IMR-90 (cell line): ENCODE results near the gene FCHO1. TPM values are rescaled to one million over a fixed set of nuclear protein-coding genes. Genes with fewer than 3 reads are reported as not detected.

Source experiments
- ATAC-seq: fragments of 200-7000 bp; cut with Tn5 transposase; 2 replicates; pipeline ENCODE4 v1.9.1; 2020; ENCODE audit warnings: low read depth, mild to moderate bottlenecking, moderate library complexity
- BruUV-seq: library from RNA; stranded (reverse); fragments of 400-500 nt; replicated peaks from 2 replicates; lab custom pipeline; 2021; lab: Mats Ljungman, UMichigan
- CTCF ChIA-PET: fragments of 300-600 bp; formaldehyde crosslinking; extraction: SDS; loops from one replicate; lab custom pipeline; 2021; ENCODE audit warnings: antibody characterized with exemption; lab: Yijun Ruan, JAX
- POLR2A ChIA-PET: fragments of 300-600 bp; sonication (Branson Sonifier 250); formaldehyde crosslinking; loops from one replicate; lab custom pipeline; 2022; ENCODE audit warnings: antibody characterized with exemption; ENCODE audit not compliant: unreplicated experiment; lab: Charles Lee
- DNase-seq: peaks from one replicate; pipeline ENCODE4 v3.0.0; 2013
- H2AFZ ChIP-seq: replicated peaks from 2 replicates; pipeline ENCODE3; 2013; ENCODE audit warnings: low read length, mild to moderate bottlenecking; ENCODE audit not compliant: poor library complexity
- H2AK5ac ChIP-seq: 2 replicates; pipeline ENCODE4 v1.6.1; 2013; ENCODE audit warnings: low read depth, low read length, inconsistent platforms
- H2AK9ac ChIP-seq: replicated peaks from 2 replicates; pipeline ENCODE3; 2013; ENCODE audit warnings: mild to moderate bottlenecking, low read depth, low read length, moderate library complexity; ENCODE audit not compliant: poor library complexity
- H2BK120ac ChIP-seq: 2 replicates; pipeline ENCODE4 v1.6.1; 2013; ENCODE audit warnings: low read depth, low read length, inconsistent platforms
- H2BK15ac ChIP-seq: 3 replicates; pipeline ENCODE4 v1.6.1; 2013; ENCODE audit warnings: low read depth, low read length, inconsistent platforms
- H2BK20ac ChIP-seq: 2 replicates; pipeline ENCODE4 v1.6.1; 2013; ENCODE audit warnings: low read depth, mild to moderate bottlenecking, inconsistent platforms, low read length, moderate library complexity
- H2BK5ac ChIP-seq: 2 replicates; pipeline ENCODE4 v1.6.1; 2013; ENCODE audit warnings: mild to moderate bottlenecking, low read depth, low read length, inconsistent platforms; ENCODE audit not compliant: poor library complexity, severe bottlenecking
- H3K14ac ChIP-seq: replicated peaks from 2 replicates; pipeline ENCODE4 v1.6.1; 2013; ENCODE audit warnings: low read depth, low read length, inconsistent platforms
- H3K18ac ChIP-seq: 2 replicates; pipeline ENCODE4 v1.6.1; 2013; ENCODE audit warnings: low read depth, low read length, control low read depth
- H3K23ac ChIP-seq: 2 replicates; pipeline ENCODE4 v1.6.1; 2013; ENCODE audit warnings: low read depth, low read length, inconsistent platforms
- H3K27ac ChIP-seq: 2 replicates; pipeline ENCODE4 v1.5.1; 2013; ENCODE audit warnings: mild to moderate bottlenecking, control low read depth, low read length; ENCODE audit not compliant: insufficient read depth
- H3K27me3 ChIP-seq: 2 replicates; pipeline ENCODE4 v1.6.1; 2013; ENCODE audit warnings: low read length; ENCODE audit not compliant: control insufficient read depth, insufficient read depth
- H3K36me3 ChIP-seq: 2 replicates; pipeline ENCODE4 v1.6.1; 2013; ENCODE audit warnings: low read length, mixed read lengths; ENCODE audit not compliant: control insufficient read depth, insufficient read depth
- H3K4ac ChIP-seq: 2 replicates; pipeline ENCODE4 v1.6.1; 2013; ENCODE audit warnings: low read depth, low read length, inconsistent platforms
- H3K4me1 ChIP-seq: 2 replicates; pipeline ENCODE4 v1.6.1; 2013; ENCODE audit warnings: low read length, mixed read lengths; ENCODE audit not compliant: control insufficient read depth, insufficient read depth
- H3K4me2 ChIP-seq: 2 replicates; pipeline ENCODE4 v1.6.1; 2013; ENCODE audit warnings: low read depth, mild to moderate bottlenecking, control low read depth, low read length, moderate library complexity
- H3K4me3 ChIP-seq: 2 replicates; pipeline ENCODE4 v1.5.1; 2013; ENCODE audit warnings: low read depth, mild to moderate bottlenecking, control low read depth, low read length, moderate library complexity; ENCODE audit not compliant: insufficient read depth
- H3K56ac ChIP-seq: 2 replicates; pipeline ENCODE4 v1.6.1; 2013; ENCODE audit warnings: low read length, inconsistent platforms; ENCODE audit not compliant: insufficient read depth; ENCODE audit errors: extremely low read depth
- H3K79me1 ChIP-seq, 2 experiments: 2 replicates each; pipeline ENCODE4 v1.6.1; 2013; ENCODE audit warnings: low read length in 2 of 2, inconsistent platforms in 1 of 2, low read depth in 1 of 2
- H3K9ac ChIP-seq: 2 replicates; pipeline ENCODE4 v1.6.1; 2013; ENCODE audit warnings: low read depth, low read length, control low read depth
- H3K9me1 ChIP-seq: 2 replicates; pipeline ENCODE4 v1.6.1; 2013; ENCODE audit warnings: low read length, inconsistent platforms; ENCODE audit not compliant: insufficient read depth
- H3K9me3 ChIP-seq: 2 replicates; pipeline ENCODE4 v1.6.1; 2013; ENCODE audit warnings: low read length; ENCODE audit not compliant: control insufficient read depth, insufficient read depth
- H4K20me1 ChIP-seq: 2 replicates; pipeline ENCODE4 v1.6.1; 2013; ENCODE audit warnings: low read length, inconsistent platforms; ENCODE audit not compliant: insufficient read depth
- H4K5ac ChIP-seq: 2 replicates; pipeline ENCODE4 v1.6.1; 2013; ENCODE audit warnings: mild to moderate bottlenecking, low read depth, low read length, control low read depth
- H4K8ac ChIP-seq, 2 experiments: 2 replicates each; pipeline ENCODE4 v1.6.1; 2013; ENCODE audit warnings: low read depth in 2 of 2, low read length in 2 of 2, control low read depth in 1 of 2, inconsistent platforms in 1 of 2
- H4K91ac ChIP-seq: 2 replicates; pipeline ENCODE4 v1.6.1; 2013; ENCODE audit warnings: low read depth, low read length, inconsistent platforms; ENCODE audit not compliant: insufficient read depth
- BHLHE40 ChIP-seq: fragments of 150-350 bp; IDR thresholded peaks from 2 replicates; pipeline ENCODE4 v1.6.1; 2016; ENCODE audit warnings: mild to moderate bottlenecking, low read depth, low read length
- CHD1 ChIP-seq: IDR thresholded peaks from 2 replicates; pipeline ENCODE4 v1.6.1; 2012; ENCODE audit warnings: low read depth, low read length, improper control_type of control experiment
- FOS ChIP-seq: fragments of 150-350 bp; IDR thresholded peaks from 2 replicates; pipeline ENCODE4 v1.6.1; 2016; ENCODE audit warnings: low read depth, low read length
- MAZ ChIP-seq: IDR thresholded peaks from 2 replicates; pipeline ENCODE4 v1.6.1; 2012; ENCODE audit warnings: low read depth, mild to moderate bottlenecking, low read length, improper control_type of control experiment, moderate library complexity, borderline replicate concordance
- MXI1 ChIP-seq: IDR thresholded peaks from 2 replicates; pipeline ENCODE4 v1.6.1; 2012; ENCODE audit warnings: low read depth, mild to moderate bottlenecking, low read length, moderate library complexity, borderline replicate concordance
- NFE2L2 ChIP-seq: fragments of 150-350 bp; IDR thresholded peaks from 2 replicates; pipeline ENCODE4 v1.6.1; 2016; ENCODE audit warnings: low read depth, mild to moderate bottlenecking, low read length
- RAD21 ChIP-seq: IDR thresholded peaks from 2 replicates; pipeline ENCODE4 v1.6.1; 2012; ENCODE audit warnings: low read length, improper control_type of control experiment
- RCOR1 ChIP-seq: IDR thresholded peaks from 2 replicates; pipeline ENCODE4 v1.6.1; 2012; ENCODE audit warnings: mild to moderate bottlenecking, low read length, improper control_type of control experiment; ENCODE audit not compliant: insufficient replicate concordance
- RFX5 ChIP-seq: IDR thresholded peaks from 2 replicates; pipeline ENCODE4 v1.8.0; 2012; ENCODE audit warnings: low read depth, mild to moderate bottlenecking, low read length, moderate library complexity
- SMC3 ChIP-seq: fragments of 150-350 bp; IDR thresholded peaks from 2 replicates; pipeline ENCODE4 v1.6.1; 2016; ENCODE audit warnings: low read depth, mild to moderate bottlenecking, antibody characterized with exemption, low read length, moderate library complexity
- WGBS, 2 experiments: methylation state at CpG; one replicate each; pipeline versions ENCODE4 v1.1.5 to v1.1.7; 2013; ENCODE audit warnings: missing lambda C conversion rate in 2 of 2; ENCODE audit not compliant: insufficient read length in 1 of 2; ENCODE audit errors: extremely low coverage in 2 of 2; 5-methylcytosine and 5-hydroxymethylcytosine counted together
- dilution Hi-C: fragments of 300-500 bp; cut with HindIII; formaldehyde crosslinking; loops from one replicate; pipeline ENCODE4 v1.14.3; 2018; ENCODE audit warnings: low sequenced_read_pairs; ENCODE audit not compliant: unreplicated experiment
- in situ Hi-C: fragments of 300-500 bp; cut with MboI; formaldehyde crosslinking; loops from 3 replicates; pipeline ENCODE4 v1.14.3; 2019; ENCODE audit warnings: low sequenced_read_pairs, inconsistent platforms, mixed read lengths
- intact Hi-C: fragments of 100-400 bp; cut with micrococcal nuclease; formaldehyde crosslinking; loops from 2 replicates; pipeline ENCODE4 v1.10.0; 2022
- polyA plus RNA-seq, 3 experiments: library from polyadenylated mRNA; depleted of rRNA; stranded (reverse); fragments of >200 nt; gene quantifications; 2 replicates each; pipeline ENCODE4 v1.2.3, GENCODE V29; 2012; ENCODE audit warnings: low replicate concordance in 1 of 3
- total RNA-seq: library from RNA; depleted of rRNA; stranded (reverse); fragments of >200 nt; gene quantifications from 2 replicates; pipeline ENCODE4 v1.2.3, GENCODE V29; 2012
- TF ChIP-seq, protein P1 (sequence below): fragments of 150-350 bp; IDR thresholded peaks from 2 replicates; pipeline ENCODE4 v1.6.1; 2017; ENCODE audit warnings: mild to moderate bottlenecking, antibody characterized with exemption, low read length, low read depth
- TF ChIP-seq, protein P2 (sequence below): conservative IDR thresholded peaks from 2 replicates; pipeline ENCODE4 v1.5.1; 2012; ENCODE audit warnings: mild to moderate bottlenecking, low read depth, low read length, improper control_type of control experiment
- TF ChIP-seq, protein P3 (sequence below): fragments of 150-350 bp; IDR thresholded peaks from 2 replicates; pipeline ENCODE4 v1.6.1; 2016; ENCODE audit warnings: low read depth, mild to moderate bottlenecking, low read length, moderate library complexity, borderline replicate concordance

The FCHO1 gene
- total and polyA plus RNA-seq, 2 of the 4 experiments (the other 2 are of a cell fraction) = 0.18 to 1.0 TPM

DNA sequence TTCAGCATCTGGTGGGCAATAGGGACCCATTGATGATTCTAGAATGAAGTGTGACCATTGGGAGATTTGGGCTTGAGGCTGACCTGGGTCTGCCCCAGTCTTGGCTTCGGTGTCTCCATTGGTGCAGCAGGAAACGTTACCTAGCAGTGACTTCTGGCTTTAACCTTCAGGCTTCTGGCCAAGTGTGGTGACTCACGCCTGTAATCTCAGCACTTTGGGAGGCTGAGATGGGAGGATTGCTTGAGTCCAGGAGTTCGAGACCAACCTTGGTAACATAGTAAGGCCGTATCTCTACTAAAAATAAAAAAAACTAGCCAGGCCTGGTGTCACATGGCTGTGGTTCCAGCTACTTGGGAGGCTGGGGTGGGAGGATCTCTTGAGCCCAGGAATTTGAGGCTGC lies 7.2 kb downstream of the FCHO1 start:
- H3K9me3 ChIP-seq = no peaks in the 10 kb centered on the region
- ChIA-PET CTCF (no interaction called here), POLR2A (no interaction called here)
- no peak overlapping the region for H3K4ac ChIP-seq
- H2BK5ac ChIP-seq = no peak overlapping the region
- H4K91ac ChIP-seq = no peak overlapping the region
- ATAC-seq (no peak), DNase-seq (no peak)
- H3K79me1 ChIP-seq = no peaks in the 10 kb centered on the region
- 100% methylated on average over 1 of the region's 5 CpGs; no CpG with 5 or more reads in 1 of the 2 experiments for WGBS, 2 experiments
- H2AFZ ChIP-seq = no peak overlapping the region
- no peak overlapping the region for H4K5ac ChIP-seq
- H4K8ac ChIP-seq = no peak overlapping the region
- H2AK5ac ChIP-seq = no peak overlapping the region
- H3K36me3 ChIP-seq = no peaks in the 10 kb centered on the region
- no peak overlapping the region for H3K4me2 ChIP-seq
- H3K27me3 ChIP-seq = peaks cover 10% of the 10 kb centered on the region; the same call in 1 of the 2 replicates
- H3K9ac ChIP-seq = no peak overlapping the region
- H3K23ac ChIP-seq = no peak overlapping the region
- H4K20me1 ChIP-seq = no peaks in the 10 kb centered on the region
- in situ Hi-C loops = no loop called here
- no peak overlapping the region for H3K4me3 ChIP-seq
- H3K9me1 ChIP-seq = no peaks in the 10 kb centered on the region
- H3K4me1 ChIP-seq = no peaks in the 10 kb centered on the region
- H3K14ac ChIP-seq = no peak overlapping the region
- H3K27ac ChIP-seq = no peak overlapping the region
- TF ChIP-seq, protein P1, sequence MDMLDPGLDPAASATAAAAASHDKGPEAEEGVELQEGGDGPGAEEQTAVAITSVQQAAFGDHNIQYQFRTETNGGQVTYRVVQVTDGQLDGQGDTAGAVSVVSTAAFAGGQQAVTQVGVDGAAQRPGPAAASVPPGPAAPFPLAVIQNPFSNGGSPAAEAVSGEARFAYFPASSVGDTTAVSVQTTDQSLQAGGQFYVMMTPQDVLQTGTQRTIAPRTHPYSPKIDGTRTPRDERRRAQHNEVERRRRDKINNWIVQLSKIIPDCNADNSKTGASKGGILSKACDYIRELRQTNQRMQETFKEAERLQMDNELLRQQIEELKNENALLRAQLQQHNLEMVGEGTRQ = no peak
- TF ChIP-seq RAD21 = no peak
- TF ChIP-seq, protein P2, sequence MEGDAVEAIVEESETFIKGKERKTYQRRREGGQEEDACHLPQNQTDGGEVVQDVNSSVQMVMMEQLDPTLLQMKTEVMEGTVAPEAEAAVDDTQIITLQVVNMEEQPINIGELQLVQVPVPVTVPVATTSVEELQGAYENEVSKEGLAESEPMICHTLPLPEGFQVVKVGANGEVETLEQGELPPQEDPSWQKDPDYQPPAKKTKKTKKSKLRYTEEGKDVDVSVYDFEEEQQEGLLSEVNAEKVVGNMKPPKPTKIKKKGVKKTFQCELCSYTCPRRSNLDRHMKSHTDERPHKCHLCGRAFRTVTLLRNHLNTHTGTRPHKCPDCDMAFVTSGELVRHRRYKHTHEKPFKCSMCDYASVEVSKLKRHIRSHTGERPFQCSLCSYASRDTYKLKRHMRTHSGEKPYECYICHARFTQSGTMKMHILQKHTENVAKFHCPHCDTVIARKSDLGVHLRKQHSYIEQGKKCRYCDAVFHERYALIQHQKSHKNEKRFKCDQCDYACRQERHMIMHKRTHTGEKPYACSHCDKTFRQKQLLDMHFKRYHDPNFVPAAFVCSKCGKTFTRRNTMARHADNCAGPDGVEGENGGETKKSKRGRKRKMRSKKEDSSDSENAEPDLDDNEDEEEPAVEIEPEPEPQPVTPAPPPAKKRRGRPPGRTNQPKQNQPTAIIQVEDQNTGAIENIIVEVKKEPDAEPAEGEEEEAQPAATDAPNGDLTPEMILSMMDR = no peak
- TF ChIP-seq SMC3 = no peak
- TF ChIP-seq NFE2L2 = no peak
- TF ChIP-seq RFX5 = no peak
- no peak for TF ChIP-seq MXI1
- TF ChIP-seq, protein P3, sequence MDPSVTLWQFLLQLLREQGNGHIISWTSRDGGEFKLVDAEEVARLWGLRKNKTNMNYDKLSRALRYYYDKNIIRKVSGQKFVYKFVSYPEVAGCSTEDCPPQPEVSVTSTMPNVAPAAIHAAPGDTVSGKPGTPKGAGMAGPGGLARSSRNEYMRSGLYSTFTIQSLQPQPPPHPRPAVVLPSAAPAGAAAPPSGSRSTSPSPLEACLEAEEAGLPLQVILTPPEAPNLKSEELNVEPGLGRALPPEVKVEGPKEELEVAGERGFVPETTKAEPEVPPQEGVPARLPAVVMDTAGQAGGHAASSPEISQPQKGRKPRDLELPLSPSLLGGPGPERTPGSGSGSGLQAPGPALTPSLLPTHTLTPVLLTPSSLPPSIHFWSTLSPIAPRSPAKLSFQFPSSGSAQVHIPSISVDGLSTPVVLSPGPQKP = no peak
- TF ChIP-seq FOS = no peak
- no peak for TF ChIP-seq MAZ
- TF ChIP-seq BHLHE40 = no peak
- TF ChIP-seq RCOR1 = no peak
- no peak for TF ChIP-seq CHD1
- no peak overlapping the region for H3K18ac ChIP-seq
- intact Hi-C loops = no loop called here
- H2BK120ac ChIP-seq = no peak overlapping the region
- H2BK20ac ChIP-seq = no peak overlapping the region
- H3K56ac ChIP-seq = no peak overlapping the region
- BruUV-seq = no TSS peak
- dilution Hi-C loops = no loop called here
- H2AK9ac ChIP-seq = no peak overlapping the region
- no peak overlapping the region for H2BK15ac ChIP-seq
